ENCODE results near the gene SBF2.

SBF2 gene

DNA sequence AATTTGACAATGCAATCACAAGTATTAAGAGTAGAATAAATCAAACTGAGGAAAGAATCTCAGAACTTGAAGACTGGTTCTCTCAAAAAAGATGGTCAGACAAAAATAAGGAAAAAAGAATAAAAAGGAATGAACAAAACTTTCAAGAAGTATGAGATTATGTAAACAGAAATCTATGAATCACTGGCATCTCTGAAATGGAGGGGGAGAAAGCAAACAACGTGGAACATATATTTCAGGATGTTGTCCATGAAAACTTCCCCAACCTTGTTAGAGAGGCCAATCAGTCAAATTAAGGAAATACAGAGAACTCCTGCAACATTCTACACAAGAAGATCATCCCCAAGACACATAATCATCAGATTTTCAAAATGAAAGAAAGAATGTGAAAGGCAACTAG, 235.7 kb downstream of the SBF2 start:
- H3K4me3 ChIP-seq (ENCODE audit: low read length), result no peak overlapping the region
- DNase-seq (ENCODE audit: low read depth), result peak; percentile 8
- TF ChIP-seq, protein P1, sequence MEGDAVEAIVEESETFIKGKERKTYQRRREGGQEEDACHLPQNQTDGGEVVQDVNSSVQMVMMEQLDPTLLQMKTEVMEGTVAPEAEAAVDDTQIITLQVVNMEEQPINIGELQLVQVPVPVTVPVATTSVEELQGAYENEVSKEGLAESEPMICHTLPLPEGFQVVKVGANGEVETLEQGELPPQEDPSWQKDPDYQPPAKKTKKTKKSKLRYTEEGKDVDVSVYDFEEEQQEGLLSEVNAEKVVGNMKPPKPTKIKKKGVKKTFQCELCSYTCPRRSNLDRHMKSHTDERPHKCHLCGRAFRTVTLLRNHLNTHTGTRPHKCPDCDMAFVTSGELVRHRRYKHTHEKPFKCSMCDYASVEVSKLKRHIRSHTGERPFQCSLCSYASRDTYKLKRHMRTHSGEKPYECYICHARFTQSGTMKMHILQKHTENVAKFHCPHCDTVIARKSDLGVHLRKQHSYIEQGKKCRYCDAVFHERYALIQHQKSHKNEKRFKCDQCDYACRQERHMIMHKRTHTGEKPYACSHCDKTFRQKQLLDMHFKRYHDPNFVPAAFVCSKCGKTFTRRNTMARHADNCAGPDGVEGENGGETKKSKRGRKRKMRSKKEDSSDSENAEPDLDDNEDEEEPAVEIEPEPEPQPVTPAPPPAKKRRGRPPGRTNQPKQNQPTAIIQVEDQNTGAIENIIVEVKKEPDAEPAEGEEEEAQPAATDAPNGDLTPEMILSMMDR (IDR thresholded peaks at IDR 0.05; ENCODE audit: insufficient read depth, low read depth, low read length, missing control alignments), result no peak

DNA sequence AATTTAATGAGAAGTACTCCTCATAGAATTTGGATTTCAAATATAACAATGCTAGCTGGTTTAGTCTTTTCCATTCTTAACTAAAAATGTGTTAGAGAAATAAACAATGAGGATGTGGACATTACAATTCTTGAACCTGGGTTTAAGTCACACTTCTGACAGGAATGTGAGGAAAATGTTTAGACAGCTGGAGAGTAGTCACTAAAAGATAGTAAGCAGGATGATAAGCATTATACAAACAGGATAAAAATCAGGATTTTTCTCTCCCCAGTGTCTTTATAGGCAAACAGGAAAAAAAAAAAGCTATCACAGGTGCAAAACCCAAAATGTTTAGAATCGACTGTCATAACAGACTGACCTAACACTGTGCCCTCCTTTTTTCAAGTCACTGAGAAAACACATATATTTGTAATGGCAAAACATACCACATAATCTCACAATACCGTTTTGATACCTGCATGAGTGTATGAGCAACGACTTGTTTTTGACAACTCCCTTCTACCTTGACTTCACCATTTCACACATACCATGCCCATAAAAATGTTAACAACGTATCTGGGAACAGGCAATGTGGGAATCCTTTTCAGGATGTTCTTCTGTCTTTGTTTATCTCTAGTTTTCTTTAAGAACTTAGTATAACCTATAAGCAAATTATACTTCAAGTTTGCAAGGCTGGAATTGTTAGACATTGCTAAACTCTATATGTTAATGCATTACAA, 242.0 kb downstream of the SBF2 start:
- no peak for DNase-seq (ENCODE audit: low read depth)
- no peak overlapping the region for H3K4me3 ChIP-seq (ENCODE audit: low read length)
- TF ChIP-seq, protein P1 (IDR thresholded peaks at IDR 0.05; ENCODE audit: insufficient read depth, low read depth, low read length, missing control alignments), result no peak

DNA sequence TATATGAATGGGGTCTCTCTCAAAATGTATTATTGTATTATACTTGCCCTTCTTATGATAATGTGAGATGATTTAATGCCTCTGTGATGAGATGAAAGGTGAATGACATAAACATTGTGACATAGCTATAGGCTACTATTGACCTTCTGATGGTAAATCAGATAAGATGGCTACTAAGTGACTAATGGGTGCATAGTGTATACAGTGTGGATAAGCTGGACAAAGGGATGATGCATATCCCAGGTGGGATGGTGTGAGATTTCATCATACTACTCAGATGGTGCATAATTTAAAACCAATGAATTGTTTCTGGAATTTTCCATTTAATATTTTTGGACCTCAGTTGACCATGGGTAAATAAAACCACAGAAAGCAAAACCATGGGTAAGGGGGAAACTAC, 243.5 kb downstream of the SBF2 start:
- no peak overlapping the region for H3K4me3 ChIP-seq (ENCODE audit: low read length)
- TF ChIP-seq, protein P1 (IDR thresholded peaks at IDR 0.05; ENCODE audit: insufficient read depth, low read depth, low read length, missing control alignments), result no peak
- peak; percentile 53 for DNase-seq (ENCODE audit: low read depth)

DNA sequence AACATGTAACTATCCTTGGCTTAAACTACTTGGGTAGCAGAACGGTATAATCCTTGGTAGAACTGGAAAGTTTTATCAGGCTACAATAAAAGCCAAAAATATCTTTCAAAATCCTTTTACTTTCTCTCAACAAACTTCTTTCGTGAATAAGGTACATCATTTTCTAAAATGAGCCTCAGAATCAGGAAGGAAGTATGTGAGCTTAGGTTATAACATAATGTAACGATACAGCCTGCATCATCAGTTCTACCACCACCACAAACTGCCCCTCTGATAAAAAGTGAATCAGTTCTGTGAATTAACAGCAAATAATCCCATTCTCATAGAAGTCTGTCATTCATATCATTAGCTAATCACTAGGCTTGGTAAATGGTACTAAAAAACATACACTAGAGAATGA, 244.3 kb downstream of the SBF2 start:
- H3K4me3 ChIP-seq (ENCODE audit: low read length), result no peak overlapping the region
- no peak for DNase-seq (ENCODE audit: low read depth)
- TF ChIP-seq, protein P1 (IDR thresholded peaks at IDR 0.05; ENCODE audit: insufficient read depth, low read depth, low read length, missing control alignments), result no peak

DNA sequence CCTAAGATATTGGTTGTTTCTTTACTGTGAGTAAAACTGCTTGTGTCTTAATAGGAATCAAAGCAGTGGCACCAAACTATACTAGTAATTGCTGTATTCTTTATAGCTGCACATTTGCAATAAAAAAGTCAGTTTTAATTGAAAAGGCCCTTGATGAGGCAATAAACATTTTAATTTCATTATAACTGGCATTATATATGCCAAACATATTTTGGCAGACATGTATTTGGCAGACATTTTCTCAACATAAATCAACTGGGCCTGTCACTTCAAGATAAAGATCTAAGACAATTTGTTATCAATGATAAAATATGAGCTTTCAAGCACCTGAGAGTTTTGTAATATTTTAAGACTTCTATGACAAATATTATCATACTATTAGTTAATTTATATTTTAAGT, 245.7 kb downstream of the SBF2 start:
- H3K4me3 ChIP-seq (ENCODE audit: low read length), result no peak overlapping the region
- no peak for DNase-seq (ENCODE audit: low read depth)
- TF ChIP-seq, protein P1 (IDR thresholded peaks at IDR 0.05; ENCODE audit: insufficient read depth, low read depth, low read length, missing control alignments), result no peak

DNA sequence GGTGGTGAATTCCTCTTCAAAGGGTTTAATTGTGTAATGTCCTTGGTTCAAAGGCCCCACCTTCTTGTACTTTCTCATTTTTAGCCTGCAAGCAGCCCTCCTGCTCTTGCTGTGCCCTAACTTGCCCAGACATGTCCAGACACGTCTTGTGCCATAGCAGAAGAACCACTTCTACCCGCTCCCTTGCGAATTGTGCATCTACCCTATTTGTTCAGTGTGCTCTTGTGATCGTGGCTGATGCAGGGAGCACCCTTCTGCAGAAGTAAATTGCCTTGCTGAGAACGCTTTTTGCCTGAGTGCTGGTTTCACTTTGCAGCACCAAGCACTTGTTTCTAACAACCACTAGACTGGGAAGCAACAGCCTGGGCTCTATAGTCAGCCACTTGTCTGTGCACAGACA, 249.4 kb downstream of the SBF2 start:
- peak; percentile 40 for DNase-seq (ENCODE audit: low read depth)
- TF ChIP-seq, protein P1 (IDR thresholded peaks at IDR 0.05; ENCODE audit: insufficient read depth, low read depth, low read length, missing control alignments), result no peak
- no peak overlapping the region for H3K4me3 ChIP-seq (ENCODE audit: low read length)

DNA sequence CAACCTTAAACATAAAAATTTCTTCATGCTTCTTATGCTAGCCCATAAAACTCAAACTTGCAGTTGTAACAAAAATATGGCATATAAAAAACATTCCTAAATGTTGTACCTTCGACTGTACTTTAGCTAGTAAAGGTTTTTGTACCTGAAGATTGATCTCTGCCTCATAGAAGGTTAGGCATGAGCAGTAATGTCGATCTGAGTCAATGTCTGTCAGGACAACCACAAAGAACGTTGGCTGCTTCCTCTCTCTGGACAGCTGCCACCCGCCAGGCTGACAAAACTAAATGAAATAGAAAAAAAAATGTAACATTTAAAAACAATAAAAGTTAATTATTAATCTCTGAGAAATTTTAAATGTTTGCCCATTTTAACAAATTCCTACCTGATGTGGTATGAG, 251.3 kb downstream of the SBF2 start:
- H3K4me3 ChIP-seq (ENCODE audit: low read length), result no peak overlapping the region
- TF ChIP-seq, protein P1 (IDR thresholded peaks at IDR 0.05; ENCODE audit: insufficient read depth, low read depth, low read length, missing control alignments), result no peak
- no peak for DNase-seq (ENCODE audit: low read depth)
